ENCODE results near the gene TMEM150B. TPM values are rescaled to one million over a fixed set of nuclear protein-coding genes. Genes with fewer than 3 reads are reported as not detected.

Gene TMEM150B
- total RNA-seq, 1 donor = under 0.01 TPM

GRCh38 chr19:55304279-55304978 lies 20.7 kb downstream of the TMEM150B start:
- DNase-seq (ENCODE audit: insufficient read length, low spot score, missing footprints) = peak; percentile 90
- H4K20me1 ChIP-seq (ENCODE audit: insufficient read depth, low read length) = no peaks in the 10 kb centered on the region
- peaks cover 34% of the 10 kb centered on the region for H3K36me3 ChIP-seq (ENCODE audit: insufficient read depth, low read length)
- H2AFZ ChIP-seq (ENCODE audit: low read length) = no peak overlapping the region
- no peak overlapping the region for H3K27ac ChIP-seq (ENCODE audit: low read depth, low read length)
- H3K4me2 ChIP-seq (ENCODE audit: insufficient read depth, low read length) = no peak overlapping the region
- no peaks in the 10 kb centered on the region for H3K79me2 ChIP-seq (ENCODE audit: insufficient read depth, low read length)
- no peaks in the 10 kb centered on the region for H3K9me3 ChIP-seq (ENCODE audit: low read depth, low read length)
- H3K4me3 ChIP-seq (ENCODE audit: insufficient read depth, low read length) = no peak overlapping the region
- TF ChIP-seq, protein P1, sequence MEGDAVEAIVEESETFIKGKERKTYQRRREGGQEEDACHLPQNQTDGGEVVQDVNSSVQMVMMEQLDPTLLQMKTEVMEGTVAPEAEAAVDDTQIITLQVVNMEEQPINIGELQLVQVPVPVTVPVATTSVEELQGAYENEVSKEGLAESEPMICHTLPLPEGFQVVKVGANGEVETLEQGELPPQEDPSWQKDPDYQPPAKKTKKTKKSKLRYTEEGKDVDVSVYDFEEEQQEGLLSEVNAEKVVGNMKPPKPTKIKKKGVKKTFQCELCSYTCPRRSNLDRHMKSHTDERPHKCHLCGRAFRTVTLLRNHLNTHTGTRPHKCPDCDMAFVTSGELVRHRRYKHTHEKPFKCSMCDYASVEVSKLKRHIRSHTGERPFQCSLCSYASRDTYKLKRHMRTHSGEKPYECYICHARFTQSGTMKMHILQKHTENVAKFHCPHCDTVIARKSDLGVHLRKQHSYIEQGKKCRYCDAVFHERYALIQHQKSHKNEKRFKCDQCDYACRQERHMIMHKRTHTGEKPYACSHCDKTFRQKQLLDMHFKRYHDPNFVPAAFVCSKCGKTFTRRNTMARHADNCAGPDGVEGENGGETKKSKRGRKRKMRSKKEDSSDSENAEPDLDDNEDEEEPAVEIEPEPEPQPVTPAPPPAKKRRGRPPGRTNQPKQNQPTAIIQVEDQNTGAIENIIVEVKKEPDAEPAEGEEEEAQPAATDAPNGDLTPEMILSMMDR (IDR thresholded peaks at IDR 0.05; ENCODE audit: extremely low read depth, low read depth, low read length) = no peak
- peaks cover 7% of the 10 kb centered on the region for H3K4me1 ChIP-seq (ENCODE audit: insufficient read depth, low read length)
- no peaks in the 10 kb centered on the region for H3K27me3 ChIP-seq (ENCODE audit: insufficient read depth, low read length)

DNA sequence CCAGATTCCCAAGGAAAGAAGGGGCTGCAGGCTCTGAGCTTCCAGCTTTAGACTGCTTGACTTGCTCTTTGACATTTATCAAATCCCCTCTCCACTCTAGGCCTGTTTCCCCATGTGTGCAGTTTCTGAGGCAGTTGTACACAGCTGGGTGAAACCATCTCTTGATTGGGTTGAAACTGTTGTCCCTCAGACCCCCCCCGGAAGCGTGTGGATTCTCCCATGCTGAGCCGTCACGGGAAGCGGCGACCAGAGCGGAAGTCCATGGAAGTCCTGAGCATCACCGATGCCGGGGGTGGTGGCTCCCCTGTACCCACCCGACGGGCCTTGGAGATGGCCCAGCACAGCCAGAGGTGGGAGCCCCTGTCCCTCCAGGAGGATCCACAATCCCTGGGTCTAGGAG lies 21.7 kb downstream of the TMEM150B start:
- Histone ChIP-seq H3K27me3 (ENCODE audit: insufficient read depth, low read length) (no peaks in the 10 kb centered on the region), H3K36me3 (ENCODE audit: insufficient read depth, low read length) (peaks cover 31% of the 10 kb centered on the region), H3K4me2 (ENCODE audit: insufficient read depth, low read length) (no peak overlapping the region), H3K9me3 (ENCODE audit: low read depth, low read length) (no peaks in the 10 kb centered on the region), H4K20me1 (ENCODE audit: insufficient read depth, low read length) (no peaks in the 10 kb centered on the region), H2AFZ (ENCODE audit: low read length) (no peak overlapping the region), H3K27ac (ENCODE audit: low read depth, low read length) (no peak overlapping the region), H3K4me1 (ENCODE audit: insufficient read depth, low read length) (peaks cover 7% of the 10 kb centered on the region), H3K79me2 (ENCODE audit: insufficient read depth, low read length) (no peaks in the 10 kb centered on the region), H3K4me3 (ENCODE audit: insufficient read depth, low read length) (no peak overlapping the region)
- TF ChIP-seq, protein P1 (IDR thresholded peaks at IDR 0.05; ENCODE audit: extremely low read depth, low read depth, low read length) = no peak
- peak; percentile 49 for DNase-seq (ENCODE audit: insufficient read length, low spot score, missing footprints)

DNA sequence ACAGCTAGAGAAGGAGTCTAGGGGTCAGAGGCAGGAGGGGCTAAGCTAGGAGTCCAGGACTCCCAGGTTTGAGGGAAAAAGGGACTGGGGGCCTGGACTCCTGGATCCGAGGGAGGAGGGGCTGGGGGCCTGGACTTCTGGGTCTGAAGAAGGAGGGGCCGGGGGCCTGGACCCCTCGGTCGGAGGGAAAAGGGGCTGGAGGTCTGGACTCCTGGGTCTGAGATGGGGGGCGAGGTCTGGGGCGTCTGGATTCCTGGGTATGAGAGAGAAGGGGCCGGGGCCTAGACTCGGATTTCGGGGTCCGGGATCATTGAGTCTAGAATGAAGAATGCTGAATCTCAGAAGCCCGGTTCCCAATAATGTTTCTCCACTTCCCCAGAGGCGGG lies 22.8 kb downstream of the TMEM150B start:
- Histone ChIP-seq H3K27ac (ENCODE audit: low read depth, low read length) (peak overlapping the region; percentile 56), H3K79me2 (ENCODE audit: insufficient read depth, low read length) (no peaks in the 10 kb centered on the region), H3K36me3 (ENCODE audit: insufficient read depth, low read length) (peaks cover 28% of the 10 kb centered on the region), H3K9me3 (ENCODE audit: low read depth, low read length) (no peaks in the 10 kb centered on the region), H3K4me3 (ENCODE audit: insufficient read depth, low read length) (peak overlapping the region; percentile 72), H3K27me3 (ENCODE audit: insufficient read depth, low read length) (no peaks in the 10 kb centered on the region), H4K20me1 (ENCODE audit: insufficient read depth, low read length) (no peaks in the 10 kb centered on the region), H3K4me1 (ENCODE audit: insufficient read depth, low read length) (peaks cover 7% of the 10 kb centered on the region), H3K4me2 (ENCODE audit: insufficient read depth, low read length) (peak overlapping the region; percentile 92), H2AFZ (ENCODE audit: low read length) (peak overlapping the region; percentile 97)
- no peak for DNase-seq (ENCODE audit: insufficient read length, low spot score, missing footprints)
- TF ChIP-seq, protein P1 (IDR thresholded peaks at IDR 0.05; ENCODE audit: extremely low read depth, low read depth, low read length) = no peak

DNA sequence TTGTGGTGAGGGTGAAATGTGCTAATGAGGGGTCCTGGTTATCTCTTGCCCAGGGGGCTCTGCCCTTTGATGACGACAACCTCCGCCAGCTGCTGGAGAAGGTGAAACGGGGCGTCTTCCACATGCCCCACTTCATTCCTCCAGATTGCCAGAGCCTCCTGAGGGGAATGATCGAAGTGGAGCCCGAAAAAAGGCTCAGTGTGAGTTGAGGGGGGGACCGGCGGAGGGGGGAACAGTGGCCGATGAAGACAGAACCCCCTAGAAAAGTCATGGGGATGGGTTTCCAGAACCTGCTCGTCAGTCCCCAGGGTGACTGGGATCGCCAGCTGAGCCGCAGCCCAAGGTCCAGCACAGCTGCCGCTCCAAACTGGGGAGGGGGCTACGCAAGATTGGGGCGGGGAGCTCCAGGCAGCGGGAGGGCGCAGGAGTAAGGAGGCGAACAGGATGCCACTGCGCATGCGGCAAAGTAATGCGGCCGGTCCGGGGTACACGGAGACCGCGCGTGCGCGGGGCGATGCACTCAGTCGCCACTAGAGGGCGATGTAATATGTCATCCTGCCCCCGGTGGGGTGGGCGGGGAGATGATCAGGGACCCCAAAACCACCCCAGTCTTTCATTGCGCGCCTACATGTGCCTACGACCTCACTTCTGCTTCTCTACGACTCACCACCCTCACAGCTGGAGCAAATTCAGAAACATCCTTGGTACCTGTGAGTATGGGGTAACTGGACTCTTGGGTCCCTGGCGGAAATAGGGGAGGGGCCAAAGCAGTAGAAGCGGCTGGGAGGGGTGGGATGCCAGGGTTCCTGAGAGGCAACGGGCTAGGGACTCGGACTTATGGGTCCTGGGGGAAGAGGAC lies 23.5 kb downstream of the TMEM150B start:
- peaks cover 7% of the 10 kb centered on the region for H3K4me1 ChIP-seq (ENCODE audit: insufficient read depth, low read length)
- H3K36me3 ChIP-seq (ENCODE audit: insufficient read depth, low read length) = peaks cover 24% of the 10 kb centered on the region
- H3K4me3 ChIP-seq (ENCODE audit: insufficient read depth, low read length) = peak overlapping the region; percentile 72
- peak overlapping the region; percentile 97 for H2AFZ ChIP-seq (ENCODE audit: low read length)
- TF ChIP-seq, protein P1 (IDR thresholded peaks at IDR 0.05; ENCODE audit: extremely low read depth, low read depth, low read length) = peak; percentile 87
- no peaks in the 10 kb centered on the region for H4K20me1 ChIP-seq (ENCODE audit: insufficient read depth, low read length)
- no peaks in the 10 kb centered on the region for H3K79me2 ChIP-seq (ENCODE audit: insufficient read depth, low read length)
- H3K27me3 ChIP-seq (ENCODE audit: insufficient read depth, low read length) = no peaks in the 10 kb centered on the region
- DNase-seq (ENCODE audit: insufficient read length, low spot score, missing footprints) = peak; percentile 100
- peak overlapping the region; percentile 92 for H3K4me2 ChIP-seq (ENCODE audit: insufficient read depth, low read length)
- no peaks in the 10 kb centered on the region for H3K9me3 ChIP-seq (ENCODE audit: low read depth, low read length)
- H3K27ac ChIP-seq (ENCODE audit: low read depth, low read length) = peak overlapping the region; percentile 56

Data from osteoblast (primary cell).